Thyroid gland (tissue), 4 donors: ENCODE results near the gene INO80E. TPM values are rescaled to one million over a fixed set of nuclear protein-coding genes. Genes with fewer than 3 reads are reported as not detected.
"Not testable (repeated sequence)": the region's sequence is repeated elsewhere in the genome, so short reads cannot be mapped to it uniquely, and the experiment has no call there.

Experiments
- DNase-seq, 2 donors: peaks; one replicate each; pipeline ENCODE4 v3.0.0-alpha.2; 2019
- H3K27ac ChIP-seq, 3 donors: fragments of 200-600 bp; sonication (generic); 1 replicate in 2 of 3; 2 replicates in 1 of 3; pipeline ENCODE4 v1.5.1; 2016 to 2019; ENCODE audit warnings: mild to moderate bottlenecking in 1 of 3, moderate library complexity in 1 of 3
- H3K27me3 ChIP-seq: fragments of 200-600 bp; sonication (generic); one replicate; pipeline ENCODE4 v1.5.1; 2019
- H3K36me3 ChIP-seq, 2 donors: fragments of 200-600 bp; sonication (generic); one replicate each; pipeline ENCODE4 v1.5.1; 2016 to 2019
- H3K4me1 ChIP-seq, 2 donors: fragments of 200-600 bp; sonication (generic); one replicate each; pipeline ENCODE4 v1.5.1; 2017 to 2019
- H3K4me3 ChIP-seq, 3 donors: fragments of 200-600 bp; sonication (generic); replicated peaks in 1 of 3; 1 replicate in 2 of 3; 2 replicates in 1 of 3; pipeline ENCODE4 v1.5.1; 2016; ENCODE audit warnings: mild to moderate bottlenecking in 1 of 3
- H3K9me3 ChIP-seq: fragments of 200-600 bp; sonication (generic); one replicate; pipeline ENCODE4 v1.5.1; 2017
- POLR2A ChIP-seq, 2 donors: fragments of 450-650 bp; IDR thresholded peaks; one replicate each; pipeline ENCODE4 v1.6.1; 2017; ENCODE audit warnings: antibody characterized with exemption in 2 of 2, mild to moderate bottlenecking in 2 of 2, moderate library complexity in 1 of 2
- WGBS, 2 donors: methylation state at CpG; one replicate each; pipeline ENCODE4 v1.1.5; 2017; 5-methylcytosine and 5-hydroxymethylcytosine counted together
- intact Hi-C: fragments of 100-400 bp; cut with DNase I; formaldehyde crosslinking; loops from one replicate; pipeline ENCODE4 v1.15.1; 2023
- total RNA-seq, 4 donors: library from RNA; depleted of rRNA; stranded (reverse); fragments of >200 nt; gene quantifications; one replicate each; pipeline ENCODE4 v1.2.3, GENCODE V29; 2016
- TF ChIP-seq, protein P1 (sequence below), 6 experiments: fragments of 200-600 bp in 3 of 6; fragments of 450-650 bp in 3 of 6; sonication (generic) in 3 of 6; IDR thresholded peaks; one replicate each; pipeline ENCODE4 v1.5.1; 2016 to 2019; ENCODE audit warnings: antibody characterized with exemption in 6 of 6, mild to moderate bottlenecking in 2 of 6, inconsistent platforms in 1 of 6, moderate library complexity in 1 of 6

The INO80E gene
- total RNA-seq, 4 donors from 2014 or later, result 45.9 to 165 (median 142) TPM

DNA sequence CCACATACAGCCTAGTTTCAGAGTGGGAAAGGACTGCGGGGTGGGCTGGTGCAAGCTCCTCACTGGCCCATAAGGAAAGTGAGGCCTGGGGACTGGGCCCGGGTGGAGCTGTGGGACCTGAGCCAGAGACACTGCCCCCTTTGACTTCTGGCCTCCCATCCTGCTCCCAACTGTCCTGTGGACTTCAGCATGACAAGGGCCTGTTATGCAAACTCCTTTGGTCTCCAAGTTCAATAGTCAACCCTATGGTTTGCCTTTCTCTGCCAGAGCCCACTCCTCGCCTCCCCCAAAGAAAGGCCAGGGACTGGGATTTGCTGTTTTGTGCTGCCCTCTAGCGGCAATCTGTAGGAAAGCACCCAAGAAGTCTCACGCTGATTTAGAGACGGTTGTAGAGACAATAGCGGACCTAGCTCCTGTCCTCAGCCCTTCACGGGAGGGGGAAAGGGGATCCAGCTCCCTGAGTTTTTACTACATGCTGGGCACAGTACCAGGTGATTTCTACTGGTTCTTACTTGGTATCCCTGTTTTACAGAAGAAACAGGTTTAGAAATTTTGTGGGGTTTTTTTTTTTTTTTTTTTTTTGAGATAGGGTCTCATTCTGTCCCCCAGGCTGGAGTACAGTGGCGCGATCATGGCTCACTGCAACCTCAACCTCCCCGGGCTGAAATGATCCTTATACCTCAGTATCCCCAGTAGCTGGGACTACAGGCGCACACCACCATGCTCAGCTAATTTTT, 36.2 kb downstream of the INO80E start:
- 22% methylated on average over 12 of the region's 12 CpGs for WGBS, 2 donors
- no peaks in the 10 kb centered on the region for H3K36me3 ChIP-seq
- peak; percentile 56 to 57 for DNase-seq
- no peak for TF ChIP-seq POLR2A (IDR thresholded peaks at IDR 0.05)
- TF ChIP-seq, protein P1, sequence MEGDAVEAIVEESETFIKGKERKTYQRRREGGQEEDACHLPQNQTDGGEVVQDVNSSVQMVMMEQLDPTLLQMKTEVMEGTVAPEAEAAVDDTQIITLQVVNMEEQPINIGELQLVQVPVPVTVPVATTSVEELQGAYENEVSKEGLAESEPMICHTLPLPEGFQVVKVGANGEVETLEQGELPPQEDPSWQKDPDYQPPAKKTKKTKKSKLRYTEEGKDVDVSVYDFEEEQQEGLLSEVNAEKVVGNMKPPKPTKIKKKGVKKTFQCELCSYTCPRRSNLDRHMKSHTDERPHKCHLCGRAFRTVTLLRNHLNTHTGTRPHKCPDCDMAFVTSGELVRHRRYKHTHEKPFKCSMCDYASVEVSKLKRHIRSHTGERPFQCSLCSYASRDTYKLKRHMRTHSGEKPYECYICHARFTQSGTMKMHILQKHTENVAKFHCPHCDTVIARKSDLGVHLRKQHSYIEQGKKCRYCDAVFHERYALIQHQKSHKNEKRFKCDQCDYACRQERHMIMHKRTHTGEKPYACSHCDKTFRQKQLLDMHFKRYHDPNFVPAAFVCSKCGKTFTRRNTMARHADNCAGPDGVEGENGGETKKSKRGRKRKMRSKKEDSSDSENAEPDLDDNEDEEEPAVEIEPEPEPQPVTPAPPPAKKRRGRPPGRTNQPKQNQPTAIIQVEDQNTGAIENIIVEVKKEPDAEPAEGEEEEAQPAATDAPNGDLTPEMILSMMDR (IDR thresholded peaks at IDR 0.05), result peak; percentile 29 to 79 (median 62)
- intact Hi-C loops, result no loop called here
- H3K4me1 ChIP-seq, result peaks cover 0 to 5% of the 10 kb centered on the region in 2 donors
- H3K4me3 ChIP-seq, result no peak overlapping the region
- H3K27ac ChIP-seq, result no peak overlapping the region
- H3K9me3 ChIP-seq, result no peaks in the 10 kb centered on the region
- peaks cover 15% of the 10 kb centered on the region for H3K27me3 ChIP-seq

DNA sequence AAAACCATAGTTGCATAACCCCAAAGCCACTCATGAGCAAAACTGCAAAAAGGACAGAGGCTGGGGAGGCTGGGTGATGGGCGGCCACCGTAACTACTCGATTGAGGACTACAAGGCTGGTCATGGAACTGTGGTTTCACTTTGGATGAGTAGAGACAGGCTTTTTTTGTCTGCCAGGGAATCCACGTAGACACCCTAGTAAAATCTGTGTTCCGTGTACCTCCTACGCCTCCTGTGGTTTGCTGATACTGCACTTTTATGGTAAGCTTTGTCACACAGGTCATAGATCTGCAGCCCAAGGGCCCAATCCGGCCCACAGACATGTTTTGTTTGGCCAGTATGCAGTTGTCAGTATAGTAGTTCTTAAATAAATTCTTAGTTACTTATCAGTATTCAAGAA, 37.2 kb downstream of the INO80E start:
- peaks cover 15% of the 10 kb centered on the region for H3K27me3 ChIP-seq
- H3K27ac ChIP-seq, result no peak overlapping the region
- intact Hi-C loops, result no loop called here
- 44 to 46% methylated on average over 7 of the region's 7 CpGs for WGBS, 2 donors
- H3K36me3 ChIP-seq, result no peaks in the 10 kb centered on the region
- peaks cover 0 to 5% of the 10 kb centered on the region in 2 donors for H3K4me1 ChIP-seq
- no peak overlapping the region for H3K4me3 ChIP-seq
- TF ChIP-seq POLR2A (IDR thresholded peaks at IDR 0.05), result no peak
- TF ChIP-seq, protein P1 (IDR thresholded peaks at IDR 0.05), result peak in 1 of 6 experiments; percentile 2
- peak; percentile 28 to 51 for DNase-seq
- no peaks in the 10 kb centered on the region for H3K9me3 ChIP-seq

DNA sequence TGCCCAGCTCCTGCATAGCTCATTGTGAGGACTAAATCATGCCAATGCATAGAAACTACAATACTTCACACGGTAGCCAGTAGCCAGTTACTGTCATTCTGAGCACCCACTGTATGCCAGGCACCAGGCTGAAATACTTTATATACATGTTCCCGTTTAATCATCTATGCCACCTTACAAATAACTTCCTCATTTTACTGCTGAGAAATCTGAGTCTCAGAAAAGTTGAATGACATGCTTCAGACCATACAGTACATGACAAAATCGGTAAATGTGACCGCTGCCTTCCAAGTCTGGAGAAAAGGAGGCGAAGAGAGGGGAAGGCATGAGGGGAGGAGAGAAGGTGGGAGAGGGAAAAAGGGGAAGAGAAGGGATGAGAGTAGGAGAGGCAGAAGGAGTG, 44.2 kb downstream of the INO80E start:
- intact Hi-C loops, result no loop called here
- H3K9me3 ChIP-seq, result no peaks in the 10 kb centered on the region
- no peaks in the 10 kb centered on the region for H3K4me1 ChIP-seq
- H3K36me3 ChIP-seq, result no peaks in the 10 kb centered on the region
- WGBS, 2 donors, result 64 to 81% methylated on average over 5 of the region's 5 CpGs
- no peak for TF ChIP-seq POLR2A (IDR thresholded peaks at IDR 0.05)
- TF ChIP-seq, protein P1 (IDR thresholded peaks at IDR 0.05), result no peak
- no peak overlapping the region for H3K4me3 ChIP-seq
- no peak for DNase-seq
- no peak overlapping the region for H3K27ac ChIP-seq
- H3K27me3 ChIP-seq, result no peaks in the 10 kb centered on the region

DNA sequence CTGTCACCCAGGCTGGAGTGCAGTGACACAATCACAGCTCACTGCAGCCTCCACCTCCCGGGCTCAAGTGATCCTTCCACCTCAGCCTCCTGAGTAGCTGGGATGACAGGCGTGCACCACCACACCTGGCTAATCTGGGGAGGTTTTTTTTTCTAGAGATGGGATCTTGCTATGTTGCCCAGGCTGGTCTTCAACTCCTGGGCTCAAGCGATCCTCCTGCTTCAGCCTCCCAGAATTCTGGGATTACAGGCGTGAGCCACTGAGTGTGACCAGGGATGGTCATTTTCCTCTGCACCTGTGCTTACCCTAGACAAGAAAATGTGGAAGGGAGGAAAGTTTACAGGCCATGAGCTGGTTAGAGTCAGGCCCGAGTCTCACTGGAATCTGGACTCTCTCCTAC, 44.6 kb downstream of the INO80E start:
- 83 to 87% methylated on average over 5 of the region's 5 CpGs for WGBS, 2 donors
- H3K27ac ChIP-seq, H3K36me3 ChIP-seq, intact Hi-C loops, H3K4me3 ChIP-seq, H3K27me3 ChIP-seq, DNase-seq, H3K4me1 ChIP-seq, H3K9me3 ChIP-seq: not testable (repeated sequence)

DNA sequence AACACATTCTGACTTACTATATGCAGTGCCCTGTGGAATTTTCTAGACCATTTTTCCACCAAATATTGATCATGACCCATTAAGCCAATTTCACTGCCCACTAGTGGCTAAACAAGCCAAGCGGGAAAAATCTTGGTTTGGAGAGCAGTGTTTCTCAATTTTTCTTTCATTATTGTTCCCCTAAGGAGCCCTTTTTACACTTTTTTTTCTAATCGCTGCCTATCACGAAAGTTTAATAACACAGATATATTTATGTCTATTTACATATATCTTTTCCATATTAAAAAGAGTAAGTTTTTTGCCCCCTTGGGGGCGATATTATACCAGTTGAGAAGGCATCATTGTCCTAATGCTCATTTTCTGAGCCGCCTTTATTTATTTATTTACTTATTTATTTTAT, 45.8 kb downstream of the INO80E start:
- 33 to 39% methylated on average over 5 of the region's 5 CpGs for WGBS, 2 donors
- no peak for TF ChIP-seq POLR2A (IDR thresholded peaks at IDR 0.05)
- TF ChIP-seq, protein P1 (IDR thresholded peaks at IDR 0.05), result peak in 4 of 6 experiments; percentile 19 to 44 (median 38)
- intact Hi-C loops, result no loop called here
- H3K4me1 ChIP-seq, result no peaks in the 10 kb centered on the region
- no peak overlapping the region for H3K4me3 ChIP-seq
- no peaks in the 10 kb centered on the region for H3K9me3 ChIP-seq
- H3K27ac ChIP-seq, result no peak overlapping the region
- DNase-seq, result no peak
- H3K27me3 ChIP-seq, result no peaks in the 10 kb centered on the region
- H3K36me3 ChIP-seq, result no peaks in the 10 kb centered on the region
